DOHH2 (cell line): ENCODE data around the gene CAPZA2.

ENCODE experiments used
- EZH2phosphoT487 ChIP-seq: fragments of 200-600 bp; sonication (generic); IDR thresholded peaks from 2 replicates; pipeline ENCODE4 v1.6.1; 2017; ENCODE audit warnings: borderline replicate concordance, mild to moderate bottlenecking, antibody characterized with exemption, low read length, moderate library complexity, mixed read lengths
- TF ChIP-seq, protein P1 (sequence below): fragments of 200-600 bp; sonication (generic); IDR thresholded peaks from one replicate; pipeline ENCODE4 v1.5.1; 2014; ENCODE audit warnings: antibody characterized with exemption, mild to moderate bottlenecking, low read depth, low read length; ENCODE audit not compliant: poor library complexity, severe bottlenecking

DNA sequence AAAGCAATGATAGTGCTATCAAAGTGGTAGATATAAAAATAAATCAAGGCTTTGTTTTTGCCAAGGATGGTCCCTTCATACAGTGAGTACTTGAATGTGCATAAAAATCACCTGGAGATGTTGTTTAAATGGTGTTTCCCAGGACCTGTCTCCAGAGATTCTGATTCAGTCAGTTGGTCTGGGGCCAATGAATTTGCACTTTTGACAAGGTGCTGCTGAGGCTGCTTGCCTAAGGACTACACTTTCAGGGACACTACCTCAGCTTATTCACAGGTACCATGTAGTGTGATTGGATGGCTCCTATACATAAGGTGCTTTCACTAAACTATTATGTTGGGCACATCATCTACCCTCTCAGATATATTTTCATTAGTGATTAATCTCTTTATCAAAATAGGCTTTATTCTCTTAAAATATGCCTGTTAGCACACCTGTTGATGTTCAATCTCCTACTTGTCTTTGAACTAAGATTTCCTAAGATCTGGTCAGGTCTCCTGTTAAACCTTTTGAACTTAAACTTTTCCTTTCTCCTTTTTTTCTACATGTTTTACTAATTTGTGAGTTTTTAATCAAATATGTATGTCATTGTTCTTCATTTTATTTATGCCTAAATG, 24.3 kb downstream of the CAPZA2 start:
- TF ChIP-seq, protein P1, sequence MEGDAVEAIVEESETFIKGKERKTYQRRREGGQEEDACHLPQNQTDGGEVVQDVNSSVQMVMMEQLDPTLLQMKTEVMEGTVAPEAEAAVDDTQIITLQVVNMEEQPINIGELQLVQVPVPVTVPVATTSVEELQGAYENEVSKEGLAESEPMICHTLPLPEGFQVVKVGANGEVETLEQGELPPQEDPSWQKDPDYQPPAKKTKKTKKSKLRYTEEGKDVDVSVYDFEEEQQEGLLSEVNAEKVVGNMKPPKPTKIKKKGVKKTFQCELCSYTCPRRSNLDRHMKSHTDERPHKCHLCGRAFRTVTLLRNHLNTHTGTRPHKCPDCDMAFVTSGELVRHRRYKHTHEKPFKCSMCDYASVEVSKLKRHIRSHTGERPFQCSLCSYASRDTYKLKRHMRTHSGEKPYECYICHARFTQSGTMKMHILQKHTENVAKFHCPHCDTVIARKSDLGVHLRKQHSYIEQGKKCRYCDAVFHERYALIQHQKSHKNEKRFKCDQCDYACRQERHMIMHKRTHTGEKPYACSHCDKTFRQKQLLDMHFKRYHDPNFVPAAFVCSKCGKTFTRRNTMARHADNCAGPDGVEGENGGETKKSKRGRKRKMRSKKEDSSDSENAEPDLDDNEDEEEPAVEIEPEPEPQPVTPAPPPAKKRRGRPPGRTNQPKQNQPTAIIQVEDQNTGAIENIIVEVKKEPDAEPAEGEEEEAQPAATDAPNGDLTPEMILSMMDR = no peak
- no peak for TF ChIP-seq EZH2phosphoT487
